ENCODE data around the gene RGS6.

Gene RGS6

DNA sequence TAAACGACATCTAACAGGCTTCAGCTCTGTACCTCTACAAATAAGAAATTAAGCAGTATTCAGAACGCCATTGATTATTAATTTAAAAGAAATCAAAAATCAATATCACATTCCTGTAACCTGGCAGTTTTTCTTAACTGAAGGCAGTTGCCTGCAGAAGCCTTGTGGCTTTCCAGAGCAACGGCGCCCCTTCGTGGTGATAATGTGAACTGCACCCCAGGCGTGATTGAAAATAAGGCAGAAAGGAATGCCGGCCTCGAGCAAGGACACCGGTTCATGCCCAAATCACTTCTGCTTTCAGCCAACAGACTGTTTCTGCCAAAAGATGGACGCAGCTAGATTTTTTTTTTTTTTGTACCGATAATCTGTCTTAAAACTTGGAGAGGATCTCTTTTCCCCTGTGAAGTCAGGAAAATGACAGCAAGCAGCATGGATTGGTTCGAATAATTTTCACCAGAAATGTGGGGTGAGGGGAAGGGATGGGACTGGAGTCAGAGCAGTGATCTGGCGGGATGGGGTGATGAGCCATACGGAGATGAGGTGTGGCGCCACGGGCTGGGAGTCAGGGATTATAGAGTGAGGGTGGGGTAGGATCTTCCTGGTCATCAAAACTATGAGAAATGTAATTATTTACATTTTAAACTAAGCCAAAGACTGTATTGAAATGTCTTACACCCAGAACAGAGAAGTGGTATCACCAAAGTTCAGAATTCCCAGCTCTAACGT lies 488.7 kb downstream of the RGS6 start:
- H3K27ac ChIP-seq (ENCODE audit: low read depth, low read length), result no peak overlapping the region
- H3K4me3 ChIP-seq (ENCODE audit: low read length), result no peak overlapping the region

DNA sequence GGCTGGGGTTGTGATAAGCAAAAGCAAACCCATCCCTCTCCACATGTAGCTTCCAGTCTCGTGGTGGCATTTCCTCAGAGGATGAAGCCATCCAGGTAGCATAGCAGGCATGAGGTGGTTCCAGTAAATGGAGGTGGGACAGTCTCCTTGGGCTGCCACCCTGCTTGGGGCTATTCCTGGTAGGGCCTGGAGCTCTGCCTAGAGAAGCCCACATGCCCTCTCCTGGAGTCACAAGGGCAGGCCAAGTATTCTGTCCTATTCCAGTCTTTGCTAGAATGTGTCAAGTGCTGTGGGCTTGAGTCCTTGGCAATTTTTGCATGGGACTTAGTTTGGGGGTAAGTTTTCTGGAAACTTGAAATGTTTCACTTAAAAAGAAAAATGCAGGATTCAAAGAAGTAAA lies 491.7 kb downstream of the RGS6 start:
- Histone ChIP-seq H3K4me1 (ENCODE audit: control insufficient read depth, insufficient read depth, low read length) (no peaks in the 10 kb centered on the region), H3K36me3 (ENCODE audit: control insufficient read depth, insufficient read depth, low read length) (no peaks in the 10 kb centered on the region), H3K9ac (ENCODE audit: low read length) (no peak overlapping the region), H3K27ac (ENCODE audit: low read depth, low read length) (no peak overlapping the region), H3K27me3 (ENCODE audit: control insufficient read depth, insufficient read depth, low read length) (peaks cover 3% of the 10 kb centered on the region), H3K4me3 (ENCODE audit: low read length) (no peak overlapping the region)

More for the DNA sequence above, 488.7 kb downstream of the RGS6 start:
- no peak overlapping the region for H3K9ac ChIP-seq (ENCODE audit: low read length)
- peaks cover 3% of the 10 kb centered on the region for H3K27me3 ChIP-seq (ENCODE audit: control insufficient read depth, insufficient read depth, low read length)
- H3K36me3 ChIP-seq (ENCODE audit: control insufficient read depth, insufficient read depth, low read length), result no peaks in the 10 kb centered on the region
- no peaks in the 10 kb centered on the region for H3K4me1 ChIP-seq (ENCODE audit: control insufficient read depth, insufficient read depth, low read length)

DNA sequence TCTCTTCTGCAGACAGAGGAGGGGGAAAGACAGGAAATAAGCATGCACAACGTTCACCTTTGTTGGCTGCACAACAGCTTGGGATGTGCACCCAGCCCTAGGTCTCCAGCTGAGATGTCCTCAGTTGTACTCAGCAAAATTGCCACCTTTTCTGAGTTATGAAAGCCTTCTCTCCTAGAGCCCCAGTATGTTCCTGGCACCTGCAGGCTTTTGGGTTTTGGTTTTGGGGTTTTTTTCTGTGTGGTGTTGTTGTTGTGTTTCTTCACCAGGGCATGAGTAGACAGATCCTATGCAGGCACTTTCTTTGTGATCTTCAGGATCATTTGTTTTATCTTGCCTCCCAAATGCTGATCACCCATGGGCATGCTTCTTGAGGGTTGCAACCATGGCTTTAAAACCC lies 498.2 kb downstream of the RGS6 start:
- Histone ChIP-seq H3K27ac (ENCODE audit: low read depth, low read length) (no peak overlapping the region), H3K4me1 (ENCODE audit: control insufficient read depth, insufficient read depth, low read length) (no peaks in the 10 kb centered on the region), H3K36me3 (ENCODE audit: control insufficient read depth, insufficient read depth, low read length) (no peaks in the 10 kb centered on the region), H3K4me3 (ENCODE audit: low read length) (no peak overlapping the region), H3K27me3 (ENCODE audit: control insufficient read depth, insufficient read depth, low read length) (no peaks in the 10 kb centered on the region), H3K9ac (ENCODE audit: low read length) (no peak overlapping the region)

DNA sequence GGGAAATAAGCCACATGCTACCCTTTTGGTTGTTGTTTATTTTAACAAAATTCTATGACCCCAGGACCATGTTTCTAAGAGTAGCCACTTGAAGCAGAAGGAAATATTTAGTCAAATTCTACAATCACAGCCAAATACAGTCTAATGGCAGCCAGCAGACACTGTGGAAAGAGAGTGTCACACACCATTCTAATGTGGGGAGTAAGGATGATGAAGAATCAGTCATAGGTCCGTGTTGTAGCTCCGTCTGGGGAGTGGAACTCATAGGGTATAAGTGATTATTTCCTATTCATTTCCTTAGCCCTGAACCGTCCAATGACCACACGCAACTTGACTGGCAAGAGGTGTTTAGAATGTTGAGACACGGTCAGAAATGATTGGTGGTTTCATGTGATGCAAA lies 500.5 kb downstream of the RGS6 start:
- Histone ChIP-seq H3K4me1 (ENCODE audit: control insufficient read depth, insufficient read depth, low read length) (no peaks in the 10 kb centered on the region), H3K27me3 (ENCODE audit: control insufficient read depth, insufficient read depth, low read length) (no peaks in the 10 kb centered on the region)

DNA sequence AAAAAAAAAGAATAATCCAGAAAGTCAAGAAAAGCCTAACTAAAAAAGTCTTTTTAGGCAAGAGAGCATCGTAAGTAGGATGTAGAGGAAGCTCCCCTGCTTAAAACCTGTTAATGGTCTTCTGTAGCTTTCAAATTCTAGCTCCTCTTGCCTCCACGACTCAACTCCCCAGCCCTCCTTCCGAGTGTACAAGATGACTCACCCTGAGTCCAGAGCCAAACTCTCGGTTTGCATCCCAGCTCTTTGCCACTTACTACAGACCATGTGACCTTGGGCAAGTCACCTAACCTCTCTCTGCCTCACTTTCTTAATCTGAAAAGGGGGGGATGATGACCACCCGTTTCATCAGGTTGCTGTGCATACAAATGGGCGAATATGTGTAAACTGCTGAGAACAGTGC lies 501.3 kb downstream of the RGS6 start:
- no peak overlapping the region for H3K27ac ChIP-seq (ENCODE audit: low read depth, low read length)
- H3K4me3 ChIP-seq (ENCODE audit: low read length), result no peak overlapping the region

More for the DNA sequence above, 500.5 kb downstream of the RGS6 start:
- H3K9ac ChIP-seq (ENCODE audit: low read length), result no peak overlapping the region
- no peak overlapping the region for H3K27ac ChIP-seq (ENCODE audit: low read depth, low read length)
- H3K4me3 ChIP-seq (ENCODE audit: low read length), result no peak overlapping the region
- H3K36me3 ChIP-seq (ENCODE audit: control insufficient read depth, insufficient read depth, low read length), result no peaks in the 10 kb centered on the region

DNA sequence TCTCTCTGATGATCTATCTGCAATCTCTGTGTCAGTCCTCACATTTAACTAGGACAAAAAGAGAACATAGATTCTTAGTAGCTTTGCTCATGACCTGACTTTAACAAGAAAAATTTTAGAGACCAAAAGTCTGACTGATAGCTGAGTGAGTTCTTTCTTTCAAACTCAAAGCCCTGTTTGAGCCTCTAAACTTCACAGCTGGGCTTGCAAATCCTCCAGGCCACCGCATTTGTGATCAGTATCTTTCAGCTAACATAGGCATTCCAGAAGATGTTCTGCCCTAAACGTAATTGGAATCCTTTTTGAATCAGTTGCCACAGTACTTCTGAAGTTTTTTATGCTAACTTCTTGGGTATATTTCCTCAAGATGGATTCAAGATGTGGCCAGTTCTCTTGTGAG lies 502.6 kb downstream of the RGS6 start:
- H3K27me3 ChIP-seq (ENCODE audit: control insufficient read depth, insufficient read depth, low read length), result no peaks in the 10 kb centered on the region
- no peak overlapping the region for H3K9ac ChIP-seq (ENCODE audit: low read length)
- H3K36me3 ChIP-seq (ENCODE audit: control insufficient read depth, insufficient read depth, low read length), result no peaks in the 10 kb centered on the region
- H3K4me3 ChIP-seq (ENCODE audit: low read length), result no peak overlapping the region
- no peak overlapping the region for H3K27ac ChIP-seq (ENCODE audit: low read depth, low read length)
- no peaks in the 10 kb centered on the region for H3K4me1 ChIP-seq (ENCODE audit: control insufficient read depth, insufficient read depth, low read length)

More for the DNA sequence above, 501.3 kb downstream of the RGS6 start:
- Histone ChIP-seq H3K4me1 (ENCODE audit: control insufficient read depth, insufficient read depth, low read length) (no peaks in the 10 kb centered on the region), H3K27me3 (ENCODE audit: control insufficient read depth, insufficient read depth, low read length) (no peaks in the 10 kb centered on the region), H3K36me3 (ENCODE audit: control insufficient read depth, insufficient read depth, low read length) (no peaks in the 10 kb centered on the region), H3K9ac (ENCODE audit: low read length) (no peak overlapping the region)

DNA sequence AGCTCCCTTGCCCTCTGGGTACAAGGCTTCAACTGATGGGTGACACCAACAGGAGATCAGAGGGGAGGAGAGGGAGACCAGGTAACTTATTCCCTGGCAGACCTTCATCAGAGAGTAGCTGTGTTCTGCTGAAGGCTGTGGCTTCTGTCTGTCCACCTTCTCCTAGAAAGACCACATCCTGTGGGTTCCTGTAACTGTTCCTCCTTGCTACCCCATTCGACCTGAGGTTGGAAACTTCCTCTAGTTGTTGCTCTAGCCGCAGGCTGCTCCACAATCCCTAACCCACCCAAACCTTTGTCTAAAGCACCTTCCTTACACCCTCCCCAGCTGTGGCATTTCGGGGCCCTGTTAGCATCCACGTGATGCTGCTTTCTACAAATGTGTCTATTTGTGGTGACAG lies 507.5 kb downstream of the RGS6 start:
- no peaks in the 10 kb centered on the region for H3K36me3 ChIP-seq (ENCODE audit: control insufficient read depth, insufficient read depth, low read length)
- no peaks in the 10 kb centered on the region for H3K4me1 ChIP-seq (ENCODE audit: control insufficient read depth, insufficient read depth, low read length)
- H3K27me3 ChIP-seq (ENCODE audit: control insufficient read depth, insufficient read depth, low read length), result no peaks in the 10 kb centered on the region
- H3K9ac ChIP-seq (ENCODE audit: low read length), result no peak overlapping the region
- H3K27ac ChIP-seq (ENCODE audit: low read depth, low read length), result no peak overlapping the region
- H3K4me3 ChIP-seq (ENCODE audit: low read length), result no peak overlapping the region

DNA sequence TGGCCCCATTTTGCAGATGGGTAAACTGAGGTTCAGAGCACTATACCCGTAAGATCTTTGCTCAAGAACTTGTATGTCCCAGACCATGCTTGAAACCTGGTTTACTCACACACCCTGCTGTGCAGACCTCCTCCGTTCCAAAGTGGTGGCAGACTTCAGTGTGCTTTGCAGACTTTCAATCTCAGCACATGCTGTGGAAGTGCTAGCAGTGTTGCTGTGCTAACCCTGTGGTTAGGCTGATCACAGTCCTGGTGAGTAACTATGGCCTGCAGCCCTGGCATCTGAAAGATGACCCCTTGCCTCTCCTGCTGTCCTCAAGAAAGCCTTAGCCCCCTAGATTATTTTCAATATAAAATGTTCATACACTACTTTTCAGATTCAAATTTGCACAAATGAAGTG lies 511.0 kb downstream of the RGS6 start:
- H3K4me1 ChIP-seq (ENCODE audit: control insufficient read depth, insufficient read depth, low read length), result no peaks in the 10 kb centered on the region
- no peaks in the 10 kb centered on the region for H3K27me3 ChIP-seq (ENCODE audit: control insufficient read depth, insufficient read depth, low read length)
- no peak overlapping the region for H3K27ac ChIP-seq (ENCODE audit: low read depth, low read length)

DNA sequence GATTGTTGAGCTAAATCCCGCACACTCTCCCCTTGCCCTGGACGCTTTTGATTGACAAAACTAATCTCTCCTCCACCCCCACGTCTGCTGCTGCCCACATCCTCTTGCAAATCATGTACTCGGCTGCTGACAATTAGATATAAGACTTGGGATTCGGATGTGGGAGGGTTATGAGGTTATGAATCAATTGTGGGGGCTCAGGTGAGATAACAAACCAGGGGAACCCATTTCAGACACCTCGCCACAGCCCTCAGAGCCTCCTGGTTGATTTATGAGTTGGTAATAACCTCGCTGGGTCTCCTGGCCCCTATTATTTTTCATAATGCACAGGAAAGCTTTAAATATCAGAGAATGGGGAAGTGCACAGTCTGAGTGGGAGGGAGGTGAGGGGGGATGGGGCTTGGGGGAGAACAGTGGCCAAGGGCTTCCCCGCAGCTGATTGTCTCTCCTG lies 511.8 kb downstream of the RGS6 start:
- Histone ChIP-seq H3K4me1 (ENCODE audit: control insufficient read depth, insufficient read depth, low read length) (no peaks in the 10 kb centered on the region), H3K4me3 (ENCODE audit: low read length) (no peak overlapping the region), H3K9ac (ENCODE audit: low read length) (no peak overlapping the region), H3K27me3 (ENCODE audit: control insufficient read depth, insufficient read depth, low read length) (no peaks in the 10 kb centered on the region), H3K27ac (ENCODE audit: low read depth, low read length) (no peak overlapping the region), H3K36me3 (ENCODE audit: control insufficient read depth, insufficient read depth, low read length) (no peaks in the 10 kb centered on the region)

More for the DNA sequence above, 511.0 kb downstream of the RGS6 start:
- Histone ChIP-seq H3K4me3 (ENCODE audit: low read length) (no peak overlapping the region), H3K36me3 (ENCODE audit: control insufficient read depth, insufficient read depth, low read length) (no peaks in the 10 kb centered on the region), H3K9ac (ENCODE audit: low read length) (no peak overlapping the region)

DNA sequence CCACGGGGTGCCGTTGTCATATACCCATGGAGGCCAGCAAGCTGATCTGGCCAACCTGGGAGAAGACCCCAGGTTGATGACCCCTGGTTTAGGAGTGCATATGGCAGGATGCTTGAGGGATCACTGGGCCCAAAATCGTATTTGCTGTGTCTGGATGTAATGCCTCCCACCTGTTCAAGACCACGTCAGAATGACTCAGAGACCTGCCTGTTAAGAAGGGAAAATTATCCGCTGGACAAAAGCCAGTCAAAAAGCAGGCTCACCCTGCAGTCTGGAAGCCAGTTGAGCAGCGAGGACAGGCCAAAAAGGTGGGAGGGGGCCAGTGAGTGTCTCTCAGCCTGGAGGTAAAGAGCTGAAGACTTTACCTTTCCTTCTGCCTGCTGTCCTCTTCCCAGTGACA lies 512.5 kb downstream of the RGS6 start:
- no peak overlapping the region for H3K27ac ChIP-seq (ENCODE audit: low read depth, low read length)
- H3K9ac ChIP-seq (ENCODE audit: low read length), result no peak overlapping the region
- H3K4me3 ChIP-seq (ENCODE audit: low read length), result no peak overlapping the region
- H3K36me3 ChIP-seq (ENCODE audit: control insufficient read depth, insufficient read depth, low read length), result no peaks in the 10 kb centered on the region
- H3K4me1 ChIP-seq (ENCODE audit: control insufficient read depth, insufficient read depth, low read length), result no peaks in the 10 kb centered on the region
- H3K27me3 ChIP-seq (ENCODE audit: control insufficient read depth, insufficient read depth, low read length), result no peaks in the 10 kb centered on the region

DNA sequence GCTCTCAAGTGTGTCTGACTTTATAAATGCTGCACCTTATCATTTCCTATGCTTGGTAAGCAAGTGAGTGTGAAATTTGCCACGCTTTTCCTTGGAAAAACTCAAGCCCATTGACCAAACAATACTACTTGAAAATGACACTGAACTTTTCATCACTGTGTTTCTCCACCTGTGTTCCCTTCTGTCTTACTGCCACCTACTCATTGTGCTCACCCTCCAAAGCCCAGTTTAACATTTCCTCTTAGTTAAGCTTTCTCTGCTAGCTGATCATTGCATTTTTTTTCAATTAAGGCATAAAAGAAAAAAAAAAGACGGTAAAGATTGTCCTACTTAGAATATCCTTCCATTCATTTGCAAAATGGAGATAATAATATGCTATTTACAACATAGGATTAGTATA lies 516.0 kb downstream of the RGS6 start:
- Histone ChIP-seq H3K4me1 (ENCODE audit: control insufficient read depth, insufficient read depth, low read length) (peaks cover 3% of the 10 kb centered on the region), H3K4me3 (ENCODE audit: low read length) (no peak overlapping the region), H3K9ac (ENCODE audit: low read length) (no peak overlapping the region), H3K27me3 (ENCODE audit: control insufficient read depth, insufficient read depth, low read length) (peaks cover 1% of the 10 kb centered on the region), H3K27ac (ENCODE audit: low read depth, low read length) (no peak overlapping the region), H3K36me3 (ENCODE audit: control insufficient read depth, insufficient read depth, low read length) (no peaks in the 10 kb centered on the region)

DNA sequence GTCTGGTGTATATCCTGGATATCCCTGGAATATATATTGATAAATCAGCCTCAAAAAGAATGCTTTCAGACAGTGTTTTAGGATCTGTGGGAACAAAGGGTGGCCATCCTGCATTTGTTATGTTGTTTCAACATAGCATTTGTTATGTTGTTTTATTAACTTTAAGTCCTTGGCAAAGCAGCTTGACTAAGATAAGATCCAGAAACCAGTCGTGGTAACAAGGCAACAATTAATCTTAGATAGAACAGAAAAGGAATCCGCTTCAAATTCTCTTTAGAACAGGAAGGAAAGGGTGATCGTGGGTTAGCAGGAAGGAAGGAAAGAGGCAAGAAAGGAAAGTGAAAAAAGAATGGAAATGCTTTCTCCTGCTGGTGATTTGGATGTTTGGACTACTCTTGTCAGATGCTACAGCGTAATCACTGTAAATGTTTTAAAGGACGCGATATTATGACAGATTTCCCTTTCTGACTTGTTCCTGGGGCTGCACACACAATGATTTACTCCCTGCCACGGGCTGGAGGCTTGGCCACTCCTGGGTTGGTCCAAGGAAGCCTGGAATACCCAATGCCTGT lies 518.3 kb downstream of the RGS6 start:
- Histone ChIP-seq H3K27ac (ENCODE audit: low read depth, low read length) (no peak overlapping the region), H3K27me3 (ENCODE audit: control insufficient read depth, insufficient read depth, low read length) (peaks cover 1% of the 10 kb centered on the region), H3K4me3 (ENCODE audit: low read length) (no peak overlapping the region), H3K36me3 (ENCODE audit: control insufficient read depth, insufficient read depth, low read length) (no peaks in the 10 kb centered on the region), H3K9ac (ENCODE audit: low read length) (no peak overlapping the region), H3K4me1 (ENCODE audit: control insufficient read depth, insufficient read depth, low read length) (peaks cover 3% of the 10 kb centered on the region)
